Gastrocnemius medialis (tissue), 4 donors: Measurements from ENCODE around the gene KRT12.

ENCODE experiments used
- POLR2A ChIP-seq, 2 donors: fragments of 450-650 bp; IDR thresholded peaks; one replicate each; pipeline ENCODE4 v1.6.1; 2017; ENCODE audit warnings: antibody characterized with exemption in 2 of 2, mild to moderate bottlenecking in 2 of 2, moderate library complexity in 2 of 2
- TF ChIP-seq, protein P1 (sequence below), 5 experiments: fragments of 450-650 bp in 3 of 5; fragments of 200-600 bp in 2 of 5; sonication (generic) in 2 of 5; IDR thresholded peaks in 4 of 5; conservative IDR thresholded peaks in 1 of 5; 1 replicate in 4 of 5; 2 replicates in 1 of 5; pipeline ENCODE4 v1.5.1; 2016 to 2019; ENCODE audit warnings: antibody characterized with exemption in 5 of 5, mild to moderate bottlenecking in 3 of 5, moderate library complexity in 3 of 5

GRCh38 chr17:40901981-40902474 is 35.0 kb upstream of the KRT12 start:
- TF ChIP-seq, protein P1, sequence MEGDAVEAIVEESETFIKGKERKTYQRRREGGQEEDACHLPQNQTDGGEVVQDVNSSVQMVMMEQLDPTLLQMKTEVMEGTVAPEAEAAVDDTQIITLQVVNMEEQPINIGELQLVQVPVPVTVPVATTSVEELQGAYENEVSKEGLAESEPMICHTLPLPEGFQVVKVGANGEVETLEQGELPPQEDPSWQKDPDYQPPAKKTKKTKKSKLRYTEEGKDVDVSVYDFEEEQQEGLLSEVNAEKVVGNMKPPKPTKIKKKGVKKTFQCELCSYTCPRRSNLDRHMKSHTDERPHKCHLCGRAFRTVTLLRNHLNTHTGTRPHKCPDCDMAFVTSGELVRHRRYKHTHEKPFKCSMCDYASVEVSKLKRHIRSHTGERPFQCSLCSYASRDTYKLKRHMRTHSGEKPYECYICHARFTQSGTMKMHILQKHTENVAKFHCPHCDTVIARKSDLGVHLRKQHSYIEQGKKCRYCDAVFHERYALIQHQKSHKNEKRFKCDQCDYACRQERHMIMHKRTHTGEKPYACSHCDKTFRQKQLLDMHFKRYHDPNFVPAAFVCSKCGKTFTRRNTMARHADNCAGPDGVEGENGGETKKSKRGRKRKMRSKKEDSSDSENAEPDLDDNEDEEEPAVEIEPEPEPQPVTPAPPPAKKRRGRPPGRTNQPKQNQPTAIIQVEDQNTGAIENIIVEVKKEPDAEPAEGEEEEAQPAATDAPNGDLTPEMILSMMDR (IDR thresholded peaks at IDR 0.05 in 4 of 5, conservative IDR thresholded peaks at IDR 0.05 in 1 of 5): no peak
- no peak for TF ChIP-seq POLR2A (IDR thresholded peaks at IDR 0.05)
